Measurements from ENCODE around the gene AK8.

AK8 gene

DNA sequence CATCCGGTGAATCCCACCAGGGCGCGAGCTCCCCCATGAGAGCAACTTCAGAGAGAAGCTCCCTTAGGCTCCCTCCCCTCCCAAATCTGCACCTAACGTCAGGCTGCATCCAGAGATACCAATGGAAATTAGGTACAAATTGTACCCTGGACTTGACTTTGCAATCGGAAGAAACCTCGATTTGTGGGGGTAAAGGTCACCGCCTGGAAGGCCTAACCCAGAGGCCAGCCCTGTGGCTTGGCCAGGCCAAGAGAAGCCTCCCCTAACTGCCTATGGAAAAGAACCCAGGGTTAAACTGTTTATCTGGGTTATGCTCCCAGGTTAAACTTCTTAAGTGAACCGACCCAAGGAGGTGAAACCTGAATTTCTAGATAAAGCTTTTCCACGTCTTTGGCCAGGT is 127.4 kb downstream of the AK8 start:
- no peak overlapping the region for H3K4me3 ChIP-seq (ENCODE audit: insufficient read depth, low read length, poor library complexity, severe bottlenecking)
- no peaks in the 10 kb centered on the region for H4K20me1 ChIP-seq (ENCODE audit: low read depth, low read length)
- H3F3A ChIP-seq (ENCODE audit: insufficient read depth), result no peaks in the 10 kb centered on the region
- no peaks in the 10 kb centered on the region for H3K9me2 ChIP-seq (replicated peaks; ENCODE audit: insufficient read depth, low read length)
- no peaks in the 10 kb centered on the region for H3K79me2 ChIP-seq (ENCODE audit: insufficient read depth, low read length)
- no peaks in the 10 kb centered on the region for H3K27me3 ChIP-seq (ENCODE audit: low read length)
- H2AFZ ChIP-seq (ENCODE audit: low read depth, low read length, severe bottlenecking), result no peak overlapping the region
- H3K9me3 ChIP-seq (ENCODE audit: insufficient read depth, low read length), result no peaks in the 10 kb centered on the region
- no peak overlapping the region for H3K9ac ChIP-seq (ENCODE audit: low read length)
- H3K4me2 ChIP-seq (ENCODE audit: low read depth, low read length, poor library complexity, severe bottlenecking), result no peak overlapping the region
- no peaks in the 10 kb centered on the region for H3K36me3 ChIP-seq (ENCODE audit: low read length)
- TF ChIP-seq, protein P1, sequence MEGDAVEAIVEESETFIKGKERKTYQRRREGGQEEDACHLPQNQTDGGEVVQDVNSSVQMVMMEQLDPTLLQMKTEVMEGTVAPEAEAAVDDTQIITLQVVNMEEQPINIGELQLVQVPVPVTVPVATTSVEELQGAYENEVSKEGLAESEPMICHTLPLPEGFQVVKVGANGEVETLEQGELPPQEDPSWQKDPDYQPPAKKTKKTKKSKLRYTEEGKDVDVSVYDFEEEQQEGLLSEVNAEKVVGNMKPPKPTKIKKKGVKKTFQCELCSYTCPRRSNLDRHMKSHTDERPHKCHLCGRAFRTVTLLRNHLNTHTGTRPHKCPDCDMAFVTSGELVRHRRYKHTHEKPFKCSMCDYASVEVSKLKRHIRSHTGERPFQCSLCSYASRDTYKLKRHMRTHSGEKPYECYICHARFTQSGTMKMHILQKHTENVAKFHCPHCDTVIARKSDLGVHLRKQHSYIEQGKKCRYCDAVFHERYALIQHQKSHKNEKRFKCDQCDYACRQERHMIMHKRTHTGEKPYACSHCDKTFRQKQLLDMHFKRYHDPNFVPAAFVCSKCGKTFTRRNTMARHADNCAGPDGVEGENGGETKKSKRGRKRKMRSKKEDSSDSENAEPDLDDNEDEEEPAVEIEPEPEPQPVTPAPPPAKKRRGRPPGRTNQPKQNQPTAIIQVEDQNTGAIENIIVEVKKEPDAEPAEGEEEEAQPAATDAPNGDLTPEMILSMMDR (IDR thresholded peaks at IDR 0.05; ENCODE audit: insufficient read depth, low read length, poor library complexity, severe bottlenecking), result no peak
- no peak for TF ChIP-seq EZH2phosphoT487 (conservative IDR thresholded peaks at IDR 0.05; ENCODE audit: low read length)
- no peak overlapping the region for H3K27ac ChIP-seq (ENCODE audit: low read depth, low read length)

DNA sequence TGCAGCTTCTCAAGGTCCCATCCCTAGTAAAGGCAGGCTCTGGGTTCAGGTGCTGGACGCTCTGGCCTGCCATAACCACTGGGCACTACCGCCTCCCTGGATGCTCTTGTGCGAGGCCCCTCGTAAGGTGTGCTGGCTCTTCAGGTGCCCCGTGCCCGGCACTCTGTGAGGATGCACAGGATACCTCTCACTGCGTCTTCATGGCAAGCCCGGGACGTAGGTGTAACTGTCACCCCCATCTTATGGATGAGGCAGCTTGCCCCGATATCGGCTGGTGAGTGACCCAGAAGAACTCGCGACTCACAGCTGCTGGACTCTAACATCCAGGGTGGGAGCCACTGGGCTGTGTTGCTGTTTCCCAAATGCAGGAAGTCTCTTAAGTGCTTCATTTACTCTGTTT is 128.8 kb downstream of the AK8 start:
- no peak for TF ChIP-seq EZH2phosphoT487 (conservative IDR thresholded peaks at IDR 0.05; ENCODE audit: low read length)
- TF ChIP-seq, protein P1 (IDR thresholded peaks at IDR 0.05; ENCODE audit: insufficient read depth, low read length, poor library complexity, severe bottlenecking), result no peak

DNA sequence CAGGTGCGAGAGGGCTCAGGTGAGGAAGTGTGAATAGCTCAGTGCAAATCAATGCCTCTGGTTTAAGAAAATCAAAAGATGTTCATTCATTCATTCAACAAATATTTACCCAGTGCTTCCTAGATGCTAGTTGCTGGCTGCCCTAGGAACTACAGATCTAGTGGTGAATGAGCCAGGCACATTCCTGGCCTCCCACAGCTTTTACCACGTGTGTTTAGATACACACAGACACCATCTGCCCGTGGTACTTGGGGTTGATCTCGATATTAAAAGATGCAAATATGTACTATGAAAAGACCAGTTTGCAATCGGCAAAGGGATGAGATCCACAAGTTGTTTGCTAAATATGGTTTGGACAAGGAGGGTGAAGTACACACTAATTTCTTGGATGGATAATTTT is 129.6 kb downstream of the AK8 start:
- Histone ChIP-seq H3K36me3 (ENCODE audit: low read length) (no peaks in the 10 kb centered on the region), H3K27me3 (ENCODE audit: low read length) (no peaks in the 10 kb centered on the region), H3K4me2 (ENCODE audit: low read depth, low read length, poor library complexity, severe bottlenecking) (no peak overlapping the region), H2AFZ (ENCODE audit: low read depth, low read length, severe bottlenecking) (no peak overlapping the region), H3F3A (ENCODE audit: insufficient read depth) (no peaks in the 10 kb centered on the region), H3K27ac (ENCODE audit: low read depth, low read length) (no peak overlapping the region), H3K9me3 (ENCODE audit: insufficient read depth, low read length) (no peaks in the 10 kb centered on the region), H4K20me1 (ENCODE audit: low read depth, low read length) (no peaks in the 10 kb centered on the region), H3K9ac (ENCODE audit: low read length) (no peak overlapping the region), H3K79me2 (ENCODE audit: insufficient read depth, low read length) (no peaks in the 10 kb centered on the region), H3K9me2 (replicated peaks; ENCODE audit: insufficient read depth, low read length) (no peaks in the 10 kb centered on the region), H3K4me3 (ENCODE audit: insufficient read depth, low read length, poor library complexity, severe bottlenecking) (no peak overlapping the region)
- no peak for TF ChIP-seq EZH2phosphoT487 (conservative IDR thresholded peaks at IDR 0.05; ENCODE audit: low read length)
- TF ChIP-seq, protein P1 (IDR thresholded peaks at IDR 0.05; ENCODE audit: insufficient read depth, low read length, poor library complexity, severe bottlenecking), result no peak

More for the DNA sequence above, 128.8 kb downstream of the AK8 start:
- Histone ChIP-seq H3F3A (ENCODE audit: insufficient read depth) (no peaks in the 10 kb centered on the region), H3K79me2 (ENCODE audit: insufficient read depth, low read length) (no peaks in the 10 kb centered on the region), H3K4me3 (ENCODE audit: insufficient read depth, low read length, poor library complexity, severe bottlenecking) (no peak overlapping the region), H3K27ac (ENCODE audit: low read depth, low read length) (no peak overlapping the region), H3K9ac (ENCODE audit: low read length) (no peak overlapping the region), H3K27me3 (ENCODE audit: low read length) (no peaks in the 10 kb centered on the region), H4K20me1 (ENCODE audit: low read depth, low read length) (no peaks in the 10 kb centered on the region), H3K9me2 (replicated peaks; ENCODE audit: insufficient read depth, low read length) (no peaks in the 10 kb centered on the region), H3K9me3 (ENCODE audit: insufficient read depth, low read length) (no peaks in the 10 kb centered on the region), H3K36me3 (ENCODE audit: low read length) (no peaks in the 10 kb centered on the region), H2AFZ (ENCODE audit: low read depth, low read length, severe bottlenecking) (no peak overlapping the region), H3K4me2 (ENCODE audit: low read depth, low read length, poor library complexity, severe bottlenecking) (no peak overlapping the region)
